GM12878 (cell line): ENCODE results near the gene RERG. TPM values are rescaled to one million over a fixed set of nuclear protein-coding genes. Genes with fewer than 3 reads are reported as not detected.

Experiments used
- ATAC-seq: fragments of 200-7000 bp; cut with Tn5 transposase; 3 replicates; pipeline ENCODE4 v1.9.1; 2020; ENCODE audit warnings: mild to moderate bottlenecking, moderate library complexity
- BruUV-seq: library from RNA; stranded (reverse); fragments of 400-500 nt; replicated peaks from 2 replicates; lab custom pipeline; 2021; lab: Mats Ljungman, UMichigan
- CTCF ChIA-PET: fragments of 300-600 bp; sonication (Branson Sonifier 250); formaldehyde crosslinking; extraction: SDS; loops from one replicate; lab custom pipeline; 2021; ENCODE audit warnings: inconsistent platforms; lab: Yijun Ruan, JAX
- POLR2A ChIA-PET: fragments of 350-600 bp; formaldehyde crosslinking; extraction: SDS; loops from one replicate; lab custom pipeline; 2021; ENCODE audit warnings: inconsistent platforms; lab: Charles Lee
- RAD21 ChIA-PET: fragments of 300-600 bp; sonication (Branson Sonifier 250); formaldehyde crosslinking; loops from one replicate; lab custom pipeline; 2023; ENCODE audit warnings: antibody characterized with exemption; ENCODE audit not compliant: unreplicated experiment; lab: Charles Lee
- SMC1A ChIA-PET: fragments of 300-600 bp; sonication (Branson Sonifier 250); formaldehyde crosslinking; loops from one replicate; lab custom pipeline; 2023; ENCODE audit not compliant: unreplicated experiment, uncharacterized antibody; lab: Charles Lee
- DNase-seq: peaks from one replicate; pipeline ENCODE4 v3.0.0-alpha.2; 2011; ENCODE audit warnings: low read depth, low spot score
- FAIRE-seq: peaks from 3 replicates; lab custom pipeline; 2011; peaks lifted over from hg19 to GRCh38; lab: Jason Lieb, UNC
- H2AFZ ChIP-seq: 2 replicates; pipeline ENCODE4 v1.6.0; 2011; ENCODE audit warnings: low read depth, low read length, control low read depth; ENCODE audit not compliant: control insufficient read depth
- H3K27ac ChIP-seq: 2 replicates; pipeline ENCODE4 v1.5.1; 2011; ENCODE audit warnings: control low read depth; ENCODE audit not compliant: control insufficient read depth, insufficient read depth
- H3K27me3 ChIP-seq, 2 experiments: replicated peaks in 1 of 2; 2 replicates each; pipeline versions ENCODE4 v1.6.0 to v1.6.1; 2011; ENCODE audit warnings: low read length in 1 of 2; ENCODE audit not compliant: control insufficient read depth in 2 of 2, insufficient read depth in 2 of 2
- H3K36me3 ChIP-seq, 2 experiments: 2 replicates each; pipeline ENCODE4 v1.5.1; 2011; ENCODE audit warnings: low read length in 1 of 2; ENCODE audit not compliant: control insufficient read depth in 2 of 2, insufficient read depth in 2 of 2
- H3K4me1 ChIP-seq: 2 replicates; pipeline ENCODE4 v1.6.1; 2011; ENCODE audit warnings: mild to moderate bottlenecking, low read length, moderate library complexity, mixed read lengths; ENCODE audit not compliant: control insufficient read depth, insufficient read depth
- H3K4me2 ChIP-seq: 2 replicates; pipeline ENCODE4 v1.6.0; 2011; ENCODE audit warnings: control low read depth; ENCODE audit not compliant: control insufficient read depth, insufficient read depth
- H3K4me3 ChIP-seq: fragments of 200-600 bp; sonication (generic); 2 replicates; pipeline ENCODE4 v1.5.1; 2016
- H3K79me2 ChIP-seq: 2 replicates; pipeline ENCODE4 v1.6.0; 2011; ENCODE audit warnings: low read length; ENCODE audit not compliant: control insufficient read depth, insufficient read depth
- H3K9ac ChIP-seq: 2 replicates; pipeline ENCODE4 v1.8.0; 2011; ENCODE audit warnings: low read length, control low read depth, mixed read lengths; ENCODE audit not compliant: control insufficient read depth, insufficient read depth
- H3K9me3 ChIP-seq: replicated peaks from 3 replicates; pipeline ENCODE4 v1.5.1; 2011; ENCODE audit warnings: mild to moderate bottlenecking, low read length; ENCODE audit not compliant: control insufficient read depth, insufficient read depth
- H4K20me1 ChIP-seq: 2 replicates; pipeline ENCODE4 v1.6.0; 2011; ENCODE audit not compliant: control insufficient read depth, insufficient read depth
- CBFB ChIP-seq: IDR thresholded peaks from 2 replicates; pipeline ENCODE4 v1.6.1; 2016; ENCODE audit warnings: antibody characterized with exemption, low read depth
- CEBPB ChIP-seq, 2 experiments: fragments of 150-350 bp in 1 of 2; IDR thresholded peaks; 2 replicates each; pipeline ENCODE4 v1.6.1; 2012 to 2014; ENCODE audit warnings: low read depth in 2 of 2, low read length in 2 of 2, borderline replicate concordance in 1 of 2, inconsistent platforms in 1 of 2
- CHD1 ChIP-seq: IDR thresholded peaks from 2 replicates; pipeline ENCODE4 v1.6.1; 2012; ENCODE audit warnings: low read depth, low read length, improper control_type of control experiment
- CUX1 ChIP-seq: IDR thresholded peaks from 2 replicates; pipeline ENCODE4 v1.6.1; 2012; ENCODE audit warnings: improper control_type of control experiment, low read depth, low read length; ENCODE audit not compliant: insufficient replicate concordance
- FOS ChIP-seq: IDR thresholded peaks from 3 replicates; pipeline ENCODE4 v1.6.1; 2011; ENCODE audit warnings: borderline replicate concordance; ENCODE audit not compliant: insufficient read length; ENCODE audit errors: extremely low read depth
- GATAD2B ChIP-seq: fragments of 450-650 bp; conservative IDR thresholded peaks from 2 replicates; pipeline ENCODE4 v1.6.1; 2017; ENCODE audit warnings: low read depth, mild to moderate bottlenecking, moderate library complexity
- MTA2 ChIP-seq: fragments of 450-650 bp; IDR thresholded peaks from 2 replicates; pipeline ENCODE4 v1.6.1; 2016; ENCODE audit warnings: low read depth, mild to moderate bottlenecking, moderate library complexity
- NRF1 ChIP-seq: conservative IDR thresholded peaks from 2 replicates; pipeline ENCODE4 v1.6.1; 2011; ENCODE audit warnings: mild to moderate bottlenecking, low read depth, low read length, improper control_type of control experiment
- RELB ChIP-seq: fragments of 450-650 bp; IDR thresholded peaks from 2 replicates; pipeline ENCODE4 v1.6.1; 2017; ENCODE audit warnings: low read depth, mild to moderate bottlenecking, moderate library complexity
- SUZ12 ChIP-seq: fragments of 200-600 bp; sonication (generic); IDR thresholded peaks from one replicate; pipeline ENCODE4 v1.6.1; 2018; ENCODE audit warnings: antibody characterized with exemption, mild to moderate bottlenecking; ENCODE audit not compliant: unreplicated experiment
- ZSCAN29 ChIP-seq: fragments of 450-650 bp; IDR thresholded peaks from 2 replicates; pipeline ENCODE4 v1.6.1; 2017; ENCODE audit warnings: mild to moderate bottlenecking, moderate library complexity
- WGBS: methylation state at CpG from one replicate; pipeline ENCODE4 v1.1.6; 2016; ENCODE audit warnings: low lambda C conversion rate; ENCODE audit not compliant: insufficient replicate concordance, insufficient coverage; ENCODE audit errors: missing lambda C conversion rate; 5-methylcytosine and 5-hydroxymethylcytosine counted together
- in situ Hi-C: fragments of 300-500 bp; cut with MboI; formaldehyde crosslinking; loops from 9 replicates; pipeline ENCODE4 v1.14.3; 2018; ENCODE audit warnings: mixed read lengths
- intact Hi-C: fragments of 100-400 bp; cut with micrococcal nuclease; formaldehyde crosslinking; loops from one replicate; pipeline ENCODE4 v1.14.2; 2022; ENCODE audit not compliant: unreplicated experiment
- polyA plus RNA-seq, 11 experiments: library from polyadenylated mRNA; depleted of rRNA in 4 of 11; unstranded in 6 of 11; stranded (reverse) in 5 of 11; fragments of >200 nt; fragmentation: Nextera tagmentation in 4 of 11; fragmentation: Illumina TruSeq in 1 of 11; extraction: Ambion mirVana in 4 of 11; extraction: Trizol in 1 of 11; gene quantifications; 1 replicate in 1 of 11; 2 replicates in 10 of 11; pipeline versions ENCODE4 v1.2.1 to v1.2.3, GENCODE V29; 2011 to 2016; ENCODE audit warnings: inconsistent platforms in 2 of 11, missing spikeins in 2 of 11, low read depth in 1 of 11
- total RNA-seq, 4 experiments: library from RNA; depleted of rRNA in 3 of 4; stranded (reverse); fragments of >200 nt in 3 of 4; fragmentation: Illumina TruSeq in 1 of 4; extraction: Trizol in 1 of 4; gene quantifications; 2 replicates each; pipeline versions ENCODE4 v1.2.1 to v1.2.3, GENCODE V29; 2013 to 2021
- TF ChIP-seq, protein P1 (sequence below), 3 experiments: IDR thresholded peaks in 2 of 3; conservative IDR thresholded peaks in 1 of 3; 2 replicates each; pipeline ENCODE4 v1.5.1; 2011; ENCODE audit warnings: low read depth in 3 of 3, low read length in 3 of 3, mild to moderate bottlenecking in 3 of 3, control low read depth in 2 of 3, moderate library complexity in 2 of 3, inconsistent platforms in 1 of 3, mixed read lengths in 1 of 3; ENCODE audit not compliant: control insufficient read depth in 2 of 3, insufficient read depth in 1 of 3; ENCODE audit errors: extremely low read depth in 1 of 3

RERG gene
- total and polyA plus RNA-seq, 10 of the 15 experiments (the other 5 are each of a cell fraction or from before 2014, with no cell fraction given) = 0.03 to 5.3 (median 0.05) TPM; not detected in 5

GRCh38 chr12:15090441-15090840 is 130.8 kb downstream of the RERG start:
- SMC1A ChIA-PET = no interaction called here
- POLR2A ChIA-PET = no interaction called here
- Histone ChIP-seq H3K27ac (no peak overlapping the region), H2AFZ (no peak overlapping the region), H3K79me2 (no peaks in the 10 kb centered on the region), H3K9me3 (no peaks in the 10 kb centered on the region), H3K27me3 (no peaks in the 10 kb centered on the region), H3K4me2 (no peak overlapping the region), H3K4me3 (no peak overlapping the region), H3K9ac (no peak overlapping the region), H3K36me3 (no peaks in the 10 kb centered on the region), H4K20me1 (no peaks in the 10 kb centered on the region), H3K4me1 (no peaks in the 10 kb centered on the region)
- BruUV-seq = no TSS peak
- TF ChIP-seq NRF1 = no peak
- TF ChIP-seq MTA2 = no peak
- TF ChIP-seq RELB = no peak
- TF ChIP-seq, protein P1, sequence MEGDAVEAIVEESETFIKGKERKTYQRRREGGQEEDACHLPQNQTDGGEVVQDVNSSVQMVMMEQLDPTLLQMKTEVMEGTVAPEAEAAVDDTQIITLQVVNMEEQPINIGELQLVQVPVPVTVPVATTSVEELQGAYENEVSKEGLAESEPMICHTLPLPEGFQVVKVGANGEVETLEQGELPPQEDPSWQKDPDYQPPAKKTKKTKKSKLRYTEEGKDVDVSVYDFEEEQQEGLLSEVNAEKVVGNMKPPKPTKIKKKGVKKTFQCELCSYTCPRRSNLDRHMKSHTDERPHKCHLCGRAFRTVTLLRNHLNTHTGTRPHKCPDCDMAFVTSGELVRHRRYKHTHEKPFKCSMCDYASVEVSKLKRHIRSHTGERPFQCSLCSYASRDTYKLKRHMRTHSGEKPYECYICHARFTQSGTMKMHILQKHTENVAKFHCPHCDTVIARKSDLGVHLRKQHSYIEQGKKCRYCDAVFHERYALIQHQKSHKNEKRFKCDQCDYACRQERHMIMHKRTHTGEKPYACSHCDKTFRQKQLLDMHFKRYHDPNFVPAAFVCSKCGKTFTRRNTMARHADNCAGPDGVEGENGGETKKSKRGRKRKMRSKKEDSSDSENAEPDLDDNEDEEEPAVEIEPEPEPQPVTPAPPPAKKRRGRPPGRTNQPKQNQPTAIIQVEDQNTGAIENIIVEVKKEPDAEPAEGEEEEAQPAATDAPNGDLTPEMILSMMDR (IDR thresholded peaks at IDR 0.05 in 2 of 3, conservative IDR thresholded peaks at IDR 0.05 in 1 of 3; ENCODE audit: control insufficient read depth in 2 of 3, extremely low read depth in 1 of 3, insufficient read depth in 1 of 3, low read depth in 3 of 3, low read length in 3 of 3) = no peak
- TF ChIP-seq CEBPB (IDR thresholded peaks at IDR 0.05; ENCODE audit: borderline replicate concordance in 1 of 2, low read depth in 2 of 2, low read length in 2 of 2) = no peak
- no peak for TF ChIP-seq CUX1
- no peak for TF ChIP-seq GATAD2B
- no peak for TF ChIP-seq FOS
- no peak for TF ChIP-seq CHD1
- TF ChIP-seq SUZ12 = no peak
- no peak for TF ChIP-seq CBFB
- TF ChIP-seq ZSCAN29 = no peak
- FAIRE-seq (no peak), ATAC-seq (no peak), DNase-seq (no peak)
- intact Hi-C loops = no loop called here
- WGBS = 41% methylated on average over 2 of the region's 2 CpGs
- in situ Hi-C loops = no loop called here
- RAD21 ChIA-PET = no interaction called here
- CTCF ChIA-PET = no interaction called here
